ENCODE measurements around the gene COL19A1.
"Not testable (repeated sequence)": the region's sequence is repeated elsewhere in the genome, so short reads cannot be mapped to it uniquely, and the experiment has no call there.

Gene COL19A1

GRCh38 chr6:69867639-69867976 is 1.3 kb downstream of the COL19A1 start:
- no peak for DNase-seq

GRCh38 chr6:69868252-69868804 is 2.0 kb downstream of the COL19A1 start:
- no peak for DNase-seq

- DNase-seq, result no peak
Measured at GRCh38 chr6:69868961-69869360, 2.6 kb downstream of the COL19A1 start.

- DNase-seq, result no peak
Measured at GRCh38 chr6:69871107-69871506, 4.8 kb downstream of the COL19A1 start.

GRCh38 chr6:69873291-69873690 is 6.9 kb downstream of the COL19A1 start:
- no peak for DNase-seq

GRCh38 chr6:69875715-69876114 is 9.4 kb downstream of the COL19A1 start:
- no peak for DNase-seq

GRCh38 chr6:69878795-69879194 is 12.4 kb downstream of the COL19A1 start:
- DNase-seq, result no peak

- DNase-seq, result no peak
Measured at GRCh38 chr6:69880601-69881000, 14.2 kb downstream of the COL19A1 start.

GRCh38 chr6:69881322-69882151 is 15.2 kb downstream of the COL19A1 start:
- DNase-seq, result no peak

- no peak for DNase-seq
Measured at GRCh38 chr6:69883551-69883950, 17.2 kb downstream of the COL19A1 start.

- DNase-seq, result no peak
Measured at GRCh38 chr6:69884231-69884630, 17.9 kb downstream of the COL19A1 start.

GRCh38 chr6:69887026-69887425 is 20.7 kb downstream of the COL19A1 start:
- DNase-seq, result no peak

- DNase-seq, result no peak
Measured at GRCh38 chr6:69887714-69888345, 21.5 kb downstream of the COL19A1 start.

GRCh38 chr6:69888482-69889233 is 22.3 kb downstream of the COL19A1 start:
- DNase-seq, result no peak

GRCh38 chr6:69889234-69889974 is 23.0 kb downstream of the COL19A1 start:
- DNase-seq, result not testable (repeated sequence)

- not testable (repeated sequence) for DNase-seq
Measured at GRCh38 chr6:69892561-69892960, 26.2 kb downstream of the COL19A1 start.

- not testable (repeated sequence) for DNase-seq
Measured at GRCh38 chr6:69893266-69893665, 26.9 kb downstream of the COL19A1 start.

- DNase-seq, result no peak
Measured at GRCh38 chr6:69894578-69895347, 28.4 kb downstream of the COL19A1 start.

GRCh38 chr6:69895396-69895795 is 29.0 kb downstream of the COL19A1 start:
- no peak for DNase-seq

- DNase-seq, result no peak
Measured at GRCh38 chr6:69900869-69901268, 34.5 kb downstream of the COL19A1 start.

GRCh38 chr6:69901361-69901760 is 35.0 kb downstream of the COL19A1 start:
- no peak for DNase-seq

- DNase-seq, result no peak
Measured at GRCh38 chr6:69907981-69908498, 41.7 kb downstream of the COL19A1 start.

All from activated CD4-positive, alpha-beta T cell treated with anti-CD3 and anti-CD28 coated beads, Interleukin-2, amount 50 U/mL, for 16 hours (primary cell).